Measurements from ENCODE around the gene SULT1A2. TPM values are rescaled to one million over a fixed set of nuclear protein-coding genes. Genes with fewer than 3 reads are reported as not detected.

The SULT1A2 gene
- total RNA-seq, 1 donor: not detected

DNA sequence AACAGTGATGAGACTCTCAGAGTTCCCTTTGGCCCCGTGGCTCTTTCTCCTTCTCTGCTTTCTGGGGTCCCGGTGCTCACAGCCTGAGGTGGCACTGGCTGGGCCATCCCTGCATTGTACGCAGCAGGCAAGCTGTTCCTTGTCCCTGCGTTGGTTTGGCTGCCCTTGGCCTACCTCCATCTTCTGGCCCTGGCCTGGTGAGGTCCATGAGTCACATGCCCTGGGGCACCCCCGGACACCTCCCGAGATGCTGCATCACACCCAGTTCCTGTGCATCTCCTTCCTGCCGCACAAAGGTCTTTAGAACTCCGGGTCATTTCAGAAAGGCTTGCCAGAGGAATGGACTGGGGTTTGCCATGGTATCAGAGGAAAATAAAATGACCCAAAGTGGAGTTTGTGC lies 9.5 kb downstream of the SULT1A2 start:
- no peak for TF ChIP-seq CTCF (IDR thresholded peaks at IDR 0.05; ENCODE audit: insufficient read depth, low read depth, low read length)
- DNase-seq (ENCODE audit: low read depth): no peak
- H3K4me3 ChIP-seq (ENCODE audit: low read depth, low read length): no peak overlapping the region

GRCh38 chr16:28586466-28586865 lies 10.4 kb downstream of the SULT1A2 start:
- DNase-seq (ENCODE audit: low read depth): no peak
- TF ChIP-seq CTCF (IDR thresholded peaks at IDR 0.05; ENCODE audit: insufficient read depth, low read depth, low read length): no peak
- H3K4me3 ChIP-seq (ENCODE audit: low read depth, low read length): no peak overlapping the region

GRCh38 chr16:28585674-28586073 lies 11.2 kb downstream of the SULT1A2 start:
- no peak for DNase-seq (ENCODE audit: low read depth)
- H3K4me3 ChIP-seq (ENCODE audit: low read depth, low read length): no peak overlapping the region
- no peak for TF ChIP-seq CTCF (IDR thresholded peaks at IDR 0.05; ENCODE audit: insufficient read depth, low read depth, low read length)

- TF ChIP-seq CTCF (IDR thresholded peaks at IDR 0.05; ENCODE audit: insufficient read depth, low read depth, low read length): no peak
- DNase-seq (ENCODE audit: low read depth): no peak
- H3K4me3 ChIP-seq (ENCODE audit: low read depth, low read length): no peak overlapping the region
Measured at GRCh38 chr16:28580726-28581315, 16.0 kb downstream of the SULT1A2 start.

GRCh38 chr16:28575446-28576109 lies 21.3 kb downstream of the SULT1A2 start:
- no peak for TF ChIP-seq CTCF (IDR thresholded peaks at IDR 0.05; ENCODE audit: insufficient read depth, low read depth, low read length)
- DNase-seq (ENCODE audit: low read depth): no peak
- H3K4me3 ChIP-seq (ENCODE audit: low read depth, low read length): no peak overlapping the region

DNA sequence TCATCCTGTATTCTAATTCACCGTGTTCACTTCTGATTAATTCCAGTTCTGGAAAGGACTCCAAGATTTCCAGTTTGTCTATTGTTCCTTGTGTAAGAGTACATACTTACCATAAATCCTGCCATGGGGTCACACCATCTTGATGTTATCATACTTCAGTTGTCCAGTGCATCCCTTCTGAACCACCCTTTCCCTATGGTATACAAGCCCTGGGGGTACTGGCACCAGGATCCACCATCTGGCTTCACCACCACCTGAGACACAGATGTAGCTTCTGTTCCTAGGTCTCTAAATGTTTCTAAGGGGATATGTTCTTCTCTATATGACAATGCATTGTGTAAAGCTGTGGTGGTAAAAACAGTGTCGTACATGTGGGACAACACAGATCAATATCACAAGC lies 21.9 kb downstream of the SULT1A2 start:
- no peak for TF ChIP-seq CTCF (IDR thresholded peaks at IDR 0.05; ENCODE audit: insufficient read depth, low read depth, low read length)
- no peak overlapping the region for H3K4me3 ChIP-seq (ENCODE audit: low read depth, low read length)
- no peak for DNase-seq (ENCODE audit: low read depth)
